Measurements from ENCODE around the gene ARL8A. TPM values are rescaled to one million over a fixed set of nuclear protein-coding genes. Genes with fewer than 3 reads are reported as not detected.
A peak's percentile ranks its signal among the peaks of the same experiment; 100 is the strongest.
"Not testable (repeated sequence)": the region's sequence is repeated elsewhere in the genome, so short reads cannot be mapped to it uniquely, and the experiment has no call there.

The ARL8A gene
- polyA plus RNA-seq, 1 donor, result 40.3 TPM

DNA sequence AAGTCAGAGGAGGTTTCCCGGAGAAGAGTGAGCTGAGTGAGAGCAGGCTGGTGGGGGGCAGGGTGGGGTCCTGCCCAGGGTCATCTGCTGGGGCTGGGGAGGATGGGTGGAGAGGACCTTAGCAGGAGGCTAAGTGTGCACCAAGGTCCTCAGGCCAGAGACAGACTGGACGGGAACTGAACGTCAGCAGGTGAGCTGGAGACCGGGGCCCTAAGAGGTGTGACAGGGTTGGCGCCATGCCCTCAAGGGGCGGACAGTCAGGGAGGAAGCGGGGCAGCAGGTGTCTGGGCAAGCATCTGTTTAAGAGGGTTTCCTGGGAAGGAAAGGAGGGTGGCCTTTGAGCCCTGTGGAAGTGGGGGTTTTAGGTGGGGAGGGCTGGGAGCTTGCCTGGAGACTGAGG, 29.5 kb upstream of the ARL8A start:
- no peak for DNase-seq

DNA sequence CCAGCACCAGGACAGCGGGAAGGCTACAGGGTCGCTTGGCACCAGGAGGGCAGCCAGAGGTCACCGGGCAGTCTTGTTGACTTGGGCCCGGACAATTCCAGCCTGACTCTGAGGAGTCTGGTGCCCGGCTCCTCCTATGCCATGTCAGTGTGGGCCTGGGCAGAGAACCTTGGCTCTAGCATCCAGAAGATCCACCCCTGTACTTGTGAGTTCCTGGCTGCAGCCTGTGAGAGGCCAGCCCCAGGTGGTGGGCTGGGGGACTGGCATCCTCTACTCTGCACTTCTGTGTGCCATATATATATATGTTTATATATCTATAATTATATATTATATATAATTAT, 27.4 kb upstream of the ARL8A start:
- no peak for DNase-seq

DNA sequence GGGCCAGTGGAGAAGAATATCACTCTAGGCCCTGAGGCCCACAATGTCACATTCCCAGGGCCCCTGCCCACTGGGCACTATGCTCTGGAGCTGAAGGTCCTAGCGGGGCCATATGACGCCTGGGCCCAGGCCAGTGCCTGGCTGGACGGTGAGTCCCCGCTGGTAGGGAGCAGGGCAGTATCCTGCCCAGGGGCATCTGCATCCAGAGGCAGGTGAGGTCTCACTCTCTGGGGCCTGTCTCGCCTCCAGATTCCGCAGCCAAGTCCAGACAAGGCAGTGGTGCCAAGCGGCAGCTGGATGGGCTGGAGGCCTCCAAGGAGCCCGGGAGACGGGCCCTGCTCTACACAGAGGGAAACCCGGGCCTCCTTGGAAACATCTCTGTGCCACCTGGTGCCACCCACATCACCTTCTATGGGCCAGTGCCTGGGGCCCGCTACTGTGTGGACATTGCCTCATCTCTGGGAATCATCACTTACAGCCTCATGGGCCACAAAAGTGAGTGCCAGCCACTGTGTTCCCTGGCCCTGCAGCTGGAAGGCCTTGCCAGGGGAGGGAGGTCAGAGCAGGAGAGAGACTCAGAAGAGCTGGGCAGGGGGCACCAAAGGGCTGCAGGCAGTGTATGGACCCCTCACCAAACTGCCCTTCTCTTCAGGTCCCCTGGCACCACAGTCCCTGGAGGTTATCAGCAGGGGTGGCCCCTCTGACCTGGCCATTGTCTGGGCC, 26.9 kb upstream of the ARL8A start:
- no peak for DNase-seq

DNA sequence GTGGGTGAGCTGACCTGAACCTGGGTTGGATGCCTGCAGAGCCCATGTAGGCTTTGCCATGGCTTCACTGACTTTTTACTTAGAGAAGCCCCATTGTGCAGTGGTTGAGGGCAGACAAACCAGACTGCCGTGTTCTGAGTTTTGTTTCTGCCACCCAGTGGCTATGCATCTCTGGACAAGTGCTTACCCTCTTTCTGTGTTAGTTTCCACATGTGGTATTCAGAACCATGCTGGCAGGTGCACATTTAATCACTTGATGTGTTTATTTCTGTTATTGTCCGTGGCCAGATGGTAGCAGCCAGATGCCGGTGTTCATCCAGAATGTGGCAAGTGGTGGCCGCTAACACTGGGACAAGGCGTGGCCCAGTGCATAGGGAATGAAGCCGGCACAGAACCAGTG, 26.2 kb upstream of the ARL8A start:
- no peak for DNase-seq

DNA sequence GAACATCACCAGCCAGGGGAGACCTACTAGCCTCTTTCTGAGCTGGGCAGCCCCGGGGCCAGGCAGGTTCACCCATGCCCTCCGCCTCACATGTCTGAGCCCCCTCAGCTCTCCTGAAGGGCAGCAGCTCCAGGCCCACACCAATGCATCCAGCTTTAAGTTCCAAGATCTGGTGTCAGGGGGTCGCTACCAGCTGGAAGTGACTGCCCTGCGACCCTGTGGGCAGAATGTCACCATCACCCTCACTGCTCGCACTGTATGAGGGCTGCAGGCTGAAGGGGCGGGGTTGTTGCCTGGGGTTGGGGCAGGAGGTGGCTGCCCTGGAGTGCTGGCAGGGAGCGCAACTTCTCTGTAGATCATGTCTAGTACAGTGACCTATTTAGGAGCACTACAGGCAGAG, 24.3 kb upstream of the ARL8A start:
- no peak for DNase-seq

DNA sequence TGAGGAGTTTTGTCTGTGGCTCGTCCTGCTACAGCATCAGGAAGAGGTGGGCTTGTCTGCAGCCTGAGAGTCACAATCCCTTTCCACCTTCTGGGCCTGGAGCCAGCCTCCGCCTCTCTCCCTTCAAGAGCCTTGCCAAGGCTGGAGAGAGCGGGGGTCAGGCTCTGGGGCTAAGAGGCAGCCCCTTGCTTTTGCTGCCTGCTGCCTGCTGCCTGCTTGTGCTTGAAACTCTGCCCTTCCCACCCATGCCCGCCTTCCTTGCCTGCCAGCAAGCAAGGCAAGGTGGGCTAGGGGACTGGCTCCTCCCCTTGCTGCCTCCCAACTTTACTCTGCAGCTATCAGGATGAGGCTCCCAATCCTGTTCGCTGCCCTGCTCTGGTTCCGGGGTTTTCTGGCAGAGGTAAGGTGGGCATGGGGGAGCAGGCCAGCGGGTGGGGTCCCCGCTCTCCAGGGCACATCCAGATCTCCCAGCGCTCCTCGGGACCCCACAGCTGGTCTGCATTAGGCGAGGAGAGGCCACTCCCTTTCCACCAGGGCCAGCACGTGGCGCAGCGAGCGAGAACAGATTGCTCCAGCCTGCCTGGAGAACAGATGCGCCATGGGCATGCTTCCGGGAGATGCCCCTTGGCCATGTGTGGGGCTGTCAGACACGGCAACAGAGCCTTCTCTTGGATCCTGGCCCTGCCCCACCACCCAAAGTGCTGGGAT, 23.3 kb upstream of the ARL8A start:
- peak; percentile 50 for DNase-seq

DNA sequence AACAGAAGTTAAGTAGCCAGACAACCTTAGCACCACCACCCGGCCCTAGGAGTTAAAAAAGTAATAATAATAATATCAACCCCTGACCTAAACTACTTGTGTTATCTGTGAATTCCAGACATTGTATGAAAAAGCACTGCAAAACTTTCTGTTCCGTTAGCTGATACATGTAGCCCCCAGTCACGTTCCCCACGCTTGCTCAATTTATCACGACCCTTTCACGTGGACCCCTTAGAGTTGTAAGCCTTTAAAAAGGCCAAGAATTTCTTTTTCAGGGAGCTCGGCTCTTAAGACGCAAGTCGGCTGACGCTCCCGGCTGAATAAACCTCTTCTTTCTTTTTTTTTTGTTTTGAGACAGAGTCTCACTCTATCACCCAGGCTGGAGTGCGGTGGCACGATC, 22.5 kb upstream of the ARL8A start:
- DNase-seq, result not testable (repeated sequence)

DNA sequence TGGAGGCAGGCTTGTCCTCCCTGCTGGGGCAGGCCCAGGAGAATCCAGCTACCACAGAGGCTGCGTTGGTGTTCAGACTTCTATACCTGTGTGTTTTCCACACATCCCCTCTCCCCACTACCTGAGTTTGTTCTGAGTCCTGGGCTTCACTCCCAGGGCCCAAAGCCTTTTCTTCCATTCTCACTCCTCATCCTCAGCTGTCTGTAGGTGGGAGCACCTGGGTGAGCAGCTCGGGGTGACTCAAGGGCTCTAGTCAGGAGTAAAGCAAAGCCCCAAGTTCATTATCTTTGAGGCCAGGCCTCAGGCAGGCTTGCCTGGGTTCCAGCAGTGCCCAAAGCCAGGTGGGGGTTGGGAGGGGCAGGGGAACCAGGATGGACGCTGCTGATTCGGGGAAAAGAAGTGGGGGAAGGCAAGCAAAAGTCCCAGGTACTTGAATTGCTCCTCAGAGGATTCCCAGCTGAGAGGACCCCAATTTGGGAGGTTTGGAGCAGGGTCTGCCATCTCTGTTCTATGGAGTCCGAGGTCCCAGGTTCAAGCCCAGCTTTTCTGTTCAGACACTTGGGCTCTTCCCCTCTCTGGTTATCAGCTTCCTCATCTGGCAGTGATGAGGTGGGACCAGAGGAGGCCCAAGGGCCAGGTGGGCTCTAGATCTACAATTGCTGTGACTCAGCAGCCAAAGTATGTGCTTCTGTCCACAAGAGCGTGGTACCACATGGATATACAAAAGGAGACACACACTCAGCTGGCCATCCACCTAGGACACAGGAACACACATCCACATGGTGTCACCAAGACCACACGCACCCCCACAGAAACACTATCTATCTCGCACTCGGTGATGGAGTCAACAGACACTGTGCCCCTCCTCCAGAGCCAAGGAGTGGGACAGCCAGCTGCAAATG, 21.7 kb upstream of the ARL8A start:
- DNase-seq, result no peak

DNA sequence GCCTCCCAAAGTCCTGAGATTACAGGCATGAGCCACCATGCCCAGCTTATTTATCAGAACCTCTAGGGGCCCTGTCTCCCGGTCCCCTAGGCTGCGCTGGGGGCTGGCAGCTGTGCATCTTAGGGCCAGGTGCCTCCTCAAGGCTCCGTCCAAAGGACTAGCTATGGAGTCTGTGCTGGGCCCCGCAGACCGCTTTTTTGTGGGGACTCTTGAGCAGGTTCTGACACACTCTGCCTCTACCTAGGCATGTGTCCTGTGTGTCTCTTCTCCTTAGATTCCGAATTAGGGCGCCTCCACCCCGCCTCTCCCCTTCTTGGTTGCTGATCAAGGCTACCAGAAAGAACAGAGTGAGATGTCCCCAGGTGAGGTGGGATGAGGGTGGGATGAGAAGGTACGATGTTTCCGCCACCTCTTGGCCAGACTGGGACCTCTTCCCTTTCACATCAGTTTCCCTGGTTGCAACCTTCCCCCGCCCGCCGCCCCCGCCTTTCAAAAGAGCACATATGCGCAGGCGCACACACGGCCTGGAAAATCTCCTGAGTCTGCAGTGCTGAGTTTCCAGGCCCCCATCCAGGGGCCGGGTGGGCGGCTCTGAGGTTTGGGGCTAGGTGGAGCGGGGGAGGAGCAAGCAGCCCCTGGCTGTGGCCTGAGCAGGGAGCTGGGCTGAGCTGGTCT, 20.9 kb upstream of the ARL8A start:
- DNase-seq, result peak; percentile 87

DNA sequence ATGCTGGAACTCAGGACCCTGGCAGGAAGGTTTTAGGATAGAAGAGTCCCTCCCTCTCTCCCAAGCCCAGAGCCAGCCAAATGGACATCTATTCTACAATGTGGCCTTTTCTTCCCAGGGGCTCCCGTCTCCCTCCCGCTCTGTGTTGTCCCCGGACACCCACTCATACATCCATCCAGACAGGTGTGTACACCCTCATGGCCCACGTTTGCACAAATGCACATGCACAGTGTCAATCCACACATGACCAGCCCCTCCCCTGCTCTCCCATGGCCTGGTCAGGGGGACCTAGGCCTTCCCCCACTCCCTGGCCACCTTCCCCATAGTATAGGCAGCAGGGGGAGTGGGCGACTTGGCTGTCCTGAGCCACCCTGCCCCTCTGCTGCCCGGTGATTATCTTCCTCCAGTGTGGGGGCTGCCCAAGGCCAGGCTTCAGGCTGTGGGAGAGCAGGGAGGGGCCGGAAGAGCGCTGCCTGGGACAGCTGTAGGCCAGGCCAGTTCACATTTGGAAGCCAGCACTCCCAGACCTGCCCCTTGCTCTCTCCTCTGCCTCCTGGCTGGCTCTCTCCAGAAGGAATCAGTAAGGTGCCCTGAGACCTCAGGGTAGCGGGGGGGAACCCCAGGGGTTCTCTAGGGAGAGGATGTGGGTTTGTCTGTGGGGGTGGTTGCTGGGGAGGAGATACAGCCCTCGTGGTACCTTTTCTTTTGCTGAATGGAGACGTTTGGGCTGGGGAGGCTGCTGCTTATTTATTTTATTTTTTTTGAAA, 19.9 kb upstream of the ARL8A start:
- DNase-seq, result no peak

DNA sequence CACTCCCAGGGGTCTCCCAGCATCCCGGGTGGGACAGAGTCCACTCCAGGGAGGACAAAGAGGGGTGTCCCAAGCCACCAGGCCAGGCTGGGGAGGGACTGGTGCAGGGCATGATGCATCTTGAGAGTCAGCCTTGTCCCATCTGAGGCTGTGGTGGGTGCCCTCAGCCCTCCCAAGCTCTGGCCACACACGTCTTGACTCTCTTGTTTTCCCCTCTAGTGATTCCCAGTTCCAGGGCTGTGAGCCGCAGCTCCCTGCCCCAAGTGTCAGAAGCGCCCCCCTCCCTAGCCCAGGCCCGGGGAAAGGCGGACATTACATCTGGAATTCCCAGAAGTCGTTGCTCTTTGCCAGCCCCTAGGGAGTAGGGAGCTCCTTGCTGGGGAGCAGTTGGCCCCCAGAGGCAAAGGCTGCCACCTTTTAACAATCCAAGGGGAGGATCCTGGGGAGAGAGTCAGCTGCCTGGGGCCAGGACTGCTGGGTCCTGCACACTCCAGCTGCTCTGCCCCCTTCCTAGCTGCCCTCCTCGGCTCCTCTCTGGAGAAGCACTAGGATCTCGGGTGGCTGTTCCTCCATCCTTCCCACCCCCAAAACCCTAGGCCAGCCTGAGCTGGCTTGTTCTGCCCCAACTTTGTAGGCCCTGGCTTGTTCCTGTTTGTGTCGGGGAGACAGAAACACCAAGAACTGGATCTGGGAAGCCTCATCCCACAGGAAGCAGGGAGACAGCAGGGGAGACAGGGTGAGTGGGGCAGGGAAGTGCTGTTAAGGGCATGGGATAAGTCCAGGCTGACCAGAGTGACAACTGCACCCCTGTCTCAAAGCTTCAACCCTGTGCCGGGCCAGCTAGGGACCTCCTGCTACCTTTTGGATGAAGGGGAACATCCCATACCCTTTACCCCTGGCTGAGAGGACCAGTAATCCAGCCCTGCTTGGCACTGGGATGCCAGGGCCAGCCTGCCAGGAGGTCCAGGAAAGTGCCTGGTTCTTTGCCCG, 19.0 kb upstream of the ARL8A start:
- no peak for DNase-seq

DNA sequence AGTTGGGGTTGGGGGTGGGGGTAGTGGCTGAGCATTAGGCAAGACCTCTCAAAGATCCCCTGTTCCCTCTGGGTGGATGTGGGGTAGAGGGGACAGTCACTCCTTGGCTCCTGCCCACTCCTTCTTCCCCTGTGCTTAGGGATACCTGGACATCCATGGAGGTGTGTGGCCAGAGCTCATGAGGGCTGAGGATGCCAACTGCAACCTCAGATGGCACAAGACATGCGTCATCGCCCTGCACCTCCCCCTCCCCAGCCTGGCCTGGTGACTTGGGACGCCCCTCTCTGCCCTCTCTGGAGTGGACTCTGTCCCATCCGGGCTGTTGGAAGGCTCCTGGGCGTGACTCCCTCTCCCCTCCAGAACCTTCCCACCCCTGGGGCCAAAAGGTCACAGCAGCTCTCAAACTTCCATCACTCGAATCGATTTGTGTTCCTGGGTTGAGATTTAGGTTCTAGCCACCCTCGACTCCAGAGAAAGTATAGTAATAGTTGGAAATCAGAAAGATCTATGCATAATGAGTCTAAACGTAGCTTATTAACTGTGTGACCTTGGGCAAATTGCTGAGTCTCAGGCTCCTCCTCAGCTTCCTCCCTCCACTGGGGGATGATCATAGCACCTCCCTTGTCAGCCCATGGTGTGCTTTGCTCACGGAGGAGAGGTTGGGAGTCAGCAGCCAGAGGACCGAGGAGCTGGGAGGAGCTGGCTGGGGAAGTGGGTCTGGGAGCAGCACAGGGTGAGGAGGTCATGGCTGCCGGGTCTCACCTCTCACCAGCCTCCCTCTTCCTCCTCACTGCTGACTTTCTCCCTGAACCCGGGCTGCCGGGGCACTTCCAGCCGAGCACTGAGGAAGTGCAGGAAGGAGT, 18.1 kb upstream of the ARL8A start:
- no peak for DNase-seq

DNA sequence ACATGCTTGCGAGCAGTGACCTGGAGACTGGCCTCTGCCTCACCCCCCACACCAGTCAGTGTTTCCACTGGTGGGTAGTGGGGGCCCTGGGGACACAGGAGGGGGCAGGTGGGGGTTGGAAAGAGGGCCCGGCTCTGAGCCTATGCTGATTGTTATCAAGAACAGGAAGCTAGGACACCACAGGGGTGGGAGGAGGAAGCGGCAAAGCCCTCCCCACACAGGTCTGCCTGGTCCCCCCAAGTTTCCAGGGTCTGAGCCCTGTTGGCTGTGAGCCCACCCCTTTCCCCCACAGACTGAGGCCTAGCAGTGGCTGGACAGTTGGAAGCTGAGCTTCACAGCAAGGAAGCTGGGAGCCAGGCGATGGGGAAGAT, 17.5 kb upstream of the ARL8A start:
- DNase-seq, result no peak

DNA sequence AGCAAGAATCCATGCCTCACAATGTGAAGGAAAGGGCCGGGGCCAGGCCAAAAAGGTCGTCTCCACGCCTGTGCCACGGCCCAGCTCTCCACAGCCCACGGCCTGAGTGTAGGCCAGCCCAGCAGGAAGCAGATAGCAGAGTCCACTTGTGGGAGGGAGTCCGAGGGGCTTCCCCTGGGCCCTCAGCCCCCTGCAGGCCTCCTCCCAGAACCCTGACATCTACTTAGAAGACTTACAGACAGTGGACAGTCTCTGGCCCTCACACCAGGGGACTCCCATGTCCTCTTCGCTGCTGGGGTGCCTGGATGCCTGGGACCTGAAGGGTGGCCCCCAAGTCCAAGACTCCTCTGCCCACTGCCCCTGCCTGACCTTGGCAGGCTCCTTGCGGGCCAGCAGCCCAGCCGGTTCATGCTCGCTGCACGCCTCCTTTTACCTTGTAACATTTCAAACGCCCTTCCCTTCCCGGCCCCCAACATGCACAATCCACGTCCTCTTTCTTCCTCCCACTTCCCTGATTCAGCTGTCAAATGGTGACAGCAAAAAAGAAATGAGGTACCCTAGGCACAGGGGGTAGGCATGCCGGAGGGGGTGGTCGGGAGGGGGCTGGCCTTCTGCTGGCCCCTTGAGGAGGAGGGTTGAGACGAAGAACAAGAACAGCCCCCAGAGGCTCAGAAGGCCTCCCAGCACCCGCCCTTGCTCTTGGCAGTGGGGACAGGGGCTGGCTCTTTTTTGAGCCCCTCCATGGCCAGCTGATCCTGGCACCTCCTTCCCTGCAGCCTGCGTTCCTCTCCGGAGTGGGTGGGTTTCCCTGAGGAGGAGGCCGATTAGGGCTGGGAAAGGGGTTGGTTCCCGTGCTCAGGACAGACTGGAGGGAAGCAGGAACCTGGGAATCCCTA, 16.9 kb upstream of the ARL8A start:
- no peak for DNase-seq

DNA sequence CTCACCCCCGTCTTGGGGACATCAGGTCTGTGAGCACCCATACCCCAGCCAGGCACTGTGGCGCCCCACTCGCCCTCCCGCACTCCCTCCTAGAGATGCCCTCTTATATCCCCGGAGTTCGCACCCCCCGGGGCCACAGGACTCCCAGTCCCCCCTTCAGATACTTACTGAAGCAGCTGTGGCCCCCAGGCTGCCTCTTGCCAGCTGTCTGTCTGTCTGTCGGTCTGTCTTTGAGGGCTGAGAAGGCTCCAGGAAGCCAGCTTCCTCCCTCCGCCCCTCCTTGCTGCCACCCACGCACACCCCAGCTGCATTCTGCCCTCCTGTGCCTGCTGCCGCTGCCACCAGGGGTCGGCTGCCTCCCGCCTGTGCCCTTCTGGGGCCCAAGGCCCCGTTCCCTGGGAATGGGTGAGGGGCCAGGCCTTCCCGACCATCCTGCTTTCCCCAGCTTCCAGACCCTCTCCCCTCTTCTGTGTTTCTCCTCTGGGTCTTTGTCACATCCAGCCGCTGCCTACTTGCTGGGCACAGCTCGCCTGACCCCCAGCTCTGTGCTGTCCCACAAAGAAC, 15.9 kb upstream of the ARL8A start, which contains the start of gene PTPN7:
Gene PTPN7, minus strand, starts transcription at position 226 of the 564 bp plus-strand sequence. CDS start 1,200 bp downstream, outside the sequence.
- DNase-seq, result no peak

DNA sequence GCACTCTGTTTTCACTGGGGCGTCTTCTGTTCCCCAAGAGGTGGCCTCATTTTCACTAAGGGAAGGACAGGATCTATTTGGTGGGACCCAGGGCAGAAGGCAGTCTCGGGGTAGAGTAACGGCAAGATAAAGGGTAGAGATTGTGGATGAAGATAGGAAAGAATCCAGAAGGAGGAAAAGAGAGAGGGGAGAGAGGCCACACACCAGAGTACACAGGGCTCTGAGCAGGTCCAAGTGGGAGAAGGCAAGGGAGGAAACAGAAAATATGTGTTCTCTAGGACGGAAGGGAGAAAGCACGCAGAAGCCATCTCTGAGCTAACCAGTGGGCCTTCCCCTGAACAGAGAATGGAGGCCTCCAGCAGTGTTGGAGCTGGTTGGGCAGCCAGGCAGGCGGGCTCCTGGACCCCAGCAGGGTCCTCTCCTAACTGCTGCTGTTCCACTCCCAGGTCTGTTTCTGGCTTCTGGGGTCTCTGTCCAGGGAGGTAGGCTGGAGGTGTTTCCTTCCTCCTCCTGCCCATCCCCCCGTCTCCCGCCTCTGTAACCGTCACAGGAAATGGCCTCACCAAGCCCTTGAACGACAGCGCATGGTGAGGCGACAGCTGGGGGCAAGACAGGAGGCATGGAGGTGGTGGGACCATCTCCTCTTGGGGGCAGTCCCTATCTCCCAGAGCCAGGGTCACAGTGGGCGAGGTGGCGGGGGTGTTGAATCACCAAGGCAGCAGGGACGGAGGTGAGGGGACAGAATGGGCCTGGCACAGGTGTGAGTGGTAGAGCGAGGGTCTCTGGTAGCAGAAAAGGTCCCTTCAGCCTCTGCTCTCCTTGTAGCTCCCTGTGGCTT, 15.2 kb upstream of the ARL8A start:
- no peak for DNase-seq

DNA sequence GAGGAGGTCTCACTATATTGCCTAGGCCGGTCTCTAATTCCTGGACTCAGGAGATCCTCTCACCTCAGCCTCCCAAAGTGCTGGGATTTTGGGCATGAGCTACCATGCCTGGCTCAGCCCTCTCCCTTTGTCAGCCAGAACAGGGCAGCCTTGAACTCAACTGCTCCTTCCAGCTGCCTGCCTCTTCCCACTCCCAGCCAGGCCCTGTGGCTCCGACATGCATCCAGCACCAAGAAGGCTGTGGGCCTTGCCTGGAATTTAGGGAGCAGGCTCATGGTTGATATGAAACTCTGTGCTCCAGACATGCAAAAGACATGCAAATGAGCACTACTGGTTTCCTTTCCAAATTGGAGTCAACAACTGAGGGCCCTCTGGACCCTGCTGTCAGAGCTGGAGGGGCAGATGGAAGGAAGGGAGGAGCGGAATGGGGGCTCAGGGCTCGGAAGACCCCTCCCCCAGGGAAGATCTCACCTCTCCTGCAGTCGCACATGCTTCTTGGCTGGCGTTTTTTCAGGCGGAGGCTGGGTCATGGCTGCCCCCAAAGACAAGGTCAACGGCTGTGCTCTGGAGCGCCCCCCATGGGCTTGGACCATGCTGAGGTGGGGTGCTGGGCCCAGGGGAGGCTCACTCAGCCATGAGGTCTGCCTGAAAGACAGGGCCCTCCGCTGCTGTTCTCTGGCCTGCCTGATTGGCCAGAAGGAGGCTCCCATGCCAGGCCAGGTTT, 14.4 kb upstream of the ARL8A start:
- DNase-seq, result no peak

All from hindlimb muscle (tissue), 1 donor.